NCI-H2196 treated with DMSO at 0.1 percent for 48 hours (cell line): ENCODE results near the gene MSLN.
A peak's percentile ranks its signal among the peaks of the same experiment; 100 is the strongest.

Source experiments
- DNase-seq: peaks from one replicate; lab custom pipeline; 2025; ENCODE audit not compliant: unreplicated experiment; lab: John Stamatoyannopoulos, UW

Gene MSLN

DNA sequence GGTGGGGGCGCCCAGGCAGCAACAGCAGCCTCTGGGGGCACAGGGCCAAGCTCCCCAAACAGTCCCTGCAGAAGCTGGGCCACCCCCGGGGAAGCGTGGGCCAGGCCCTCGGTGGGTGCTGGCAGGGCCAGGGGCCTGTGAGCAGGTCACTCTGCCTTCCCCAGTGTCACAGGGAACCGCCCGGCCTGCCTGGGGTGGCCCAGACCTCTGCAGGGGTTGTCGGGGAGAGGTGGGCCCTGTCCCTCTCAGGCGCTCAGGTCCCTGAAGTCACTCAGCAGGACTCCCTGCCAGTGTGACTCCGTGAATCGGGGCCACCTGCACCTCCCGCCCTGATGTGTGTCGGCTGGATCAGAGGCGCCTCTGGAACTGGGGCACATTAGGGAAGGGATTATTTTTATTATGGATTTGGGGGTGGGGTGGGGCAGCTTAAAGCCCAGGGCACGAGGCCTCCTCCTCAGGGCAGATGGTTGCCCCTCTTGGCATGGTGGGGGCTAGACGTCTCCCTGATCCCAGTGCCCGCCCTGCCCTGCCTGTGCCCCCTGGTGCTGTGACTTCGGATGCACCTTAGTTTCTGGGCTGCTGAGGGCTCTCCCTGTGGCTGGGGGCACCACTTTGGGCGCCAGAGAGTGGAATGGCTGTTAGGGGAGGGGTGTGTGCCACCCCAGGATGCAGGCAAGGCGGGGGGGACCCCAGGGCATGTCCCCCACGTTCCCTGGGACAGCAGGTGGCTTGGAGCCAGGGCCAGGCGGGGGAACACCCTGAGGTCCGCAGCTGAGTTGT lies 41.2 kb downstream of the MSLN start:
- DNase-seq: no peak

DNA sequence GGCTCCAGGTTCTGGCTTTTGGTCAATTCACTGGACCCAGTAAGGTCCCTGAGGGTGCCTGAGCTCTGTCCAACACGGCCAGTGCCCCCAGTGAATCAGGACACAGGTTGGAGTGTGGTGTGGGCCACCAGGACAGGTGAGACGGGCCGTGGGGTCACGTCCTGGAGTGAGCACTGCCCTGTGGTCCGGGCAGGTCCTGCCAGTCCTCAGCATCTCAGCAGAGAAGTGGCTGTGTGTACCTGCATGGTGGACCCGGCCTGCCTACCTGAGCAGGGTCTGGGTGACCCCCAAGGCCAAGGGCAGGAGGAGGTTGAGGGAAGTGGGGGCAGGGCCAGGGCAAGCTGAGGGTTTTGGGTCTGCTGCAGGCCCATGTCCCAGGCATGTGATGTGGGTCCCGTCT lies 41.9 kb downstream of the MSLN start:
- DNase-seq: no peak

DNA sequence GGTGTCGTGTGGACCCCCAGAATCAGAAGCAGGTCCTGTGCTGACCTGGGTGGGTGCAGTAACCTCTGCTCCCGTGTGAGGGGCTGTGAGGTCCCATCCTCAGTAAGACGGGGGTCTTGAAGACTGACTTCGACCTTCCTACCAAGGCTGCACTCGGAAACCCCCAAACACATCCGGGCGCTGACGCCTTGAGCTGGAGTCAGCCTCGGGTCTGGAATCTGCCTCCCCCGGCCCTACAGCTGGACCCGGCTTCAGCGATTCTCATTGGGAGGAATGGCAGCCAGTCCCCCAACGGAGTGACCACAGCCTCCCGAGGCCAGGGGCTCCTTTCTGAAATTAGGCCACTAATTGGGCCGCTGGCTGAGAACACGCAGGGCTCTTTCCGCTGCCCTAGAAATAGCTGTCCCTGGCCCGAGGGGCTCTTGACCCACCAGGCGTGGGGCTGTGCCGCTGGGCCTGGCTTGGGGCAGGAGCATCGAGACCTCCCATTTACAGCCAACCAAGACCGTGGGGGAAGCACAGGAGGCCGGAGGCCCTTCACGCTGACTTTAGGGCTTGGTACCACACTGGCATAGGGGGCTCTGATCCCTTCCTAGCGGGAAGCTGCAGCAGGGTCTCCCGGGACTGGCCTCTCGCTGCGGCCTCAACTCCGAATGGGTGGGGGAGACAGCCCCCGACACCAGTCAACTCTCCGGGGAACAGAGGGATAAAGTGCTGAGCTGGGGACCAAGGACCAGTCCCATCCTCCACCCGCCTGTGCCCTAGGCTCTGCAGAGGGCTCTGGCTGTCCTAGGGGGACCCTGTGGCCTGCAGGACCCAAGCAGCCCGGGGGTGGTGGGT lies 42.6 kb downstream of the MSLN start:
- no peak for DNase-seq

DNA sequence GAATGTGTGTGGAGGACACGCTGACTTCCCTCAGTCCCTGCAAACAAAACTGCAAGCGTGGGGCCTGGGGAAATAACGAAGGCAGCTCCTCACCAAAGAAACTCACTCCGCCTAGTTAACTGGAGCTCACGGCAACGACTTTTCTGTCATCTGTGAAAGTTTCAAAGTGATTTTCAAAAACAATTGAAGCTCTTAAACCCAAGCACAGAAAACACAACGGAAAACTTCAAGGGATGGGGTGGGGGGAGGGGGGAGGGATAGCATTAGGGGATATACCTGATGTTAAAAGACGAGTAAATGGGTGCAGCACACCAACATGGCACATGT lies 43.2 kb downstream of the MSLN start:
- no peak for DNase-seq

DNA sequence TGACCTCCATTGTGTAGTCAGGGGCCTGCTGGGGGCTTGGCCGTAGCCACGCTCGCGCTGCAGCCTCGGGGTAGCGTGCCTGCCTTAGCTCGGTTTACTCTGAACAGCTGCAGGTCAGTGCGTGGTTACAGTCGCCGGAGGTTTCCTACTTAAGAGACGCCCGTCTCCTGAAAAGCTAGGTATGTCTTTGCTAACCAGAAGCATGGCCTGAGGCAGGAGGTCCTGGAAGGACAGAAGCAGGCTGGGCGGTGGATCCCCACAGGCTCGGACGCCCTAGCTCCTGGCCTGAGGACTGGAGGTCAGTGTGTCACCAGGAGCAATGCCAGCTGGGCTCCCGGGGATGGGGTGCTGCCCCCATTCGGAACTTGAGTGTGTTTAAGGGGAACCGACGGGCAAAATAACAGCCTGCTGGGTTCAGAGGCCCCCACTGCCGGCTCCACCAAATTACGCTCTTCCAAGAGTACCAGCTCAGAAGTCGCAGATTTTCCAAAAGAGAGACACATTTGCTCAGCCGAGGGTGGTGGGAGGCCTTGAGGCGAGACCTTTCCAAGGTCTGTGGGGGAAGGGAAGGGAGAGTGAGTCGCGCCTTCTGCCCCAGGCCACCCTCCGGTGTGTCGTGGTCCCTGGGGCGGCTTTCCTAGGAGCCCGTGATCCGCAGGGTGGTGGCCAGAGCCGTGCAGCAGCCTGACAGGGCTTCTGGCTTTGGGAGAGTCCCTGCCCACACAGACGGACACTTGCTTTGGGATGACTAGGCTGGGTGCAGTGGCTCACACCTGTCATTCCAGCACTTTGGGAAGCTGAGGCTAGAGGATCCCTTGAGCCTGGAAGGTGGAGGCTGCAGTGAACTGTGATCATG lies 43.9 kb downstream of the MSLN start:
- no peak for DNase-seq

DNA sequence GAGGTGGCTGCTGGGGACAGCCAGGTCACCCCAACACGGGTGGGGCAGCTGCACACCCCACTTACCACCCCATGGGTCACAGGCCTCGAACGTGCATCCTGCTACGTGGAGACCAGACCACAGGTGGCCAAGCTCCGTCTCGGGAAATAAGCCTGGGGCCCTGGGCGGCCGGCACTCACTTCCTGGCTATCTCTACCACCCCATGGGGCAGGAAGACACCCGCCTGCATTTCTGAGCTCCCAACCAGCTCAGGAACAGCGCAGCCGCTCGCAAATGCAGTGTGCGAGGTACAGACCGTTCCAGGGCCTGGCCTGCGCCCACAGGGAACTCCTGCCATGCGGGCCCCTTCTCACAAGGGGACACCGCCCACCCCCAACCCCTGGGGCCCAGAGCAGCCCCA lies 44.9 kb downstream of the MSLN start:
- no peak for DNase-seq

DNA sequence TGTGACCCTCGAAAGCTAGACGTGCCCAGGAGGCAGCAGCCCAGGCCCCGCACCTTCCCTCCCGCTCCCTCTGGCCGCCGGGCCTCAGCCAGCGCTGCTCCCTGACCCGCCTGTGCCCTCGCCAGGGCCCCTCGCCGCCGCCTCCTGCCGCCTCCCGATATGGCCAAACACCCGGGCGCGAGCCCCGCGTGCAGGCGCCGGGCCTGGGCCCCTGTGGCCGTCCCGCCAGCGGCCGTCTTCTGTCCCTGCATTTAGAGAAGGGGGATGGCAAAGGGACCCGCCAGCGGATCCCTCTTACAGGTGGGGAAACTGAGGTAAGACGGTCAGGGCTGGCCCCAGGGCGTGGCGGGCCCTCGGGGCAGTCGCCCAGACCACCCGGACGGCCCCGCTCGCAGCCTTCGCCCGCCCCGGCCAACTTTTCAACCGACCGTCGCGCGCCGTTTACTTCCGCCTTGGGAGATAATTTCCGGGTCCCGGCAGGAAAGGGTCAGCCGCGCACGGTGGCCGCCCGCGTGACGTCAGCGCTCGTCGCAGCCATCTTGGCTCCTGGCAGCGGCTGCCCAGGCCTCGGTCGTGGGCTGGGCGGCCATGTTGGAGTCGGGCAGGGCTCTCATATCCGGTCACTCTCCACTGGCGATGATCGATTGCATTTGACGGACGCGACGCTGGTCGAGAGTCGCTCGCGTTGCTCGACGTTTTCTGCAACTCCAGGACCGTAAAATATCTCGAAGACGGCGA lies 47.0 kb downstream of the MSLN start:
- peak; percentile 64 for DNase-seq

DNA sequence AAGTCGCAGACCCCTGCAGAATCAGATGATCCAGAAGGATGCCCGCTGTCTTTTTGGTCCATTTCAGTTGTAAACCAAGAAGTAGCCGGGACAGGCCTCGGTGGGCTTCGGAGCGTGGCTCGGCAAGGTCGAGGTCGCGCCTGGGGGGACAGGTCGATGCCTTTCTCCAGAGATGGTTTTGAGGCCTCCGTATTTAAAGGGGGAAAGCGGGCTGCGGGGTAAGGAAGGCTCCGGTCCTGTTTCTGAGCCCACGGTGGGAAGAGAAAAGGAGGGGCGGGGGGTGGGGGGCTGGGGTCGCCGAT lies 47.5 kb downstream of the MSLN start:
- DNase-seq: no peak

DNA sequence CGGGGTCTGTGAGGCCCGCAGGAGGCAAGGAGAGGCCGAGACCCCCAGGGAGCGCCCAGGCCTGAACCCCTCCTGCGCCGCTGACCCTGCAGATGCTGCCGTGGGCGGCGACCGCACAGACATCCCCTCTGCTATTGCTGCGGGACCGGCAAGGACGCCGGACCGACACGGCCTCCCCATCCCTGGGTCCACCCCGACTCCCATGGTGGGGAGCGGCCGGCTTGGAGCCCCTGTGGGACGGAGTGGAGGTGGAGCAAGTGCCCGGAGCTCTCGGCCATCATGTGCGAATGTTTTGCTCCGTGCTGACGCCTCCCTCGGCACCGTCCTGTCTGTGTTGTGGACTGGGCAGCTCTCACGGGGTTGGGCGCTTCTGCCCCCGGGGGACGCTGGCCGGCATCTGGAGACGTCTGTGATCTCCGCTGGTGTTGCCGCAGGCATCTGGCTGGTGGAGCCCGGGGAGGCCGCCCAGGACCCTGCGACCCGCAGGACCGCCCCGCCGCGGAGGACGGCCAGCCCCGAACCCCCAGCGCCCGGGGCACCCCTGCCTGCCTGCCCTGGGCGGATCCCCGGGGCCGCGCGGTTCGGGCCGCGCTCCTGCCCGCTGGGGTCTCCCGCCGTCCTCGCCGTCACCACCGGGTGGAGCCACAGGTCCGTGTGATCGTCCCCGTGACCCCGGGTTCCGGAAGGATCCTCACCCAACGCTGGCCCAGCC lies 52.8 kb downstream of the MSLN start:
- DNase-seq: no peak

DNA sequence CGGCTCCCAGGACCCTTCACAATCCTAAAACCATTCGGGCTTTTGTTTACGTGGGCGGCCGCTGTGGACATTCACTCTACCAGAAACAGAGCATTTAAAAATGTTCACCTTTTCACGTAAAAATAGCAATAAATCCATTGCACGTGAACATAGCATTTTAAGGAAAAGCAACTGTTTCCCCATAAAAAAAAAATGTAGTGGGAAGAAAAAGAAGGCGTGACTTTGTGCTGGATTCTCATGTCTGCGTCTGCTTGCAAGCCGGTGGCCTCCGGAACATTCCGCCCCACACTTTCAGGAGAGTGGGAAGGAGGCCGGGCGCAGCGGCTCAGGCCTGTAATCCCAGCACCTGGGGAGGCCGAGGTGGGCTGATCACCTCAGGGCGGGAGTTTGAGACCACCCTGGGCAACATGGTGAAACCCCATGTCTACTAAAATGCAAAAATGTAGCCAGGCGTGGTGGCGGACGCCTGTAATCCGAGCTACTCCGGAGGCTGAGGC lies 53.4 kb downstream of the MSLN start:
- DNase-seq: no peak

DNA sequence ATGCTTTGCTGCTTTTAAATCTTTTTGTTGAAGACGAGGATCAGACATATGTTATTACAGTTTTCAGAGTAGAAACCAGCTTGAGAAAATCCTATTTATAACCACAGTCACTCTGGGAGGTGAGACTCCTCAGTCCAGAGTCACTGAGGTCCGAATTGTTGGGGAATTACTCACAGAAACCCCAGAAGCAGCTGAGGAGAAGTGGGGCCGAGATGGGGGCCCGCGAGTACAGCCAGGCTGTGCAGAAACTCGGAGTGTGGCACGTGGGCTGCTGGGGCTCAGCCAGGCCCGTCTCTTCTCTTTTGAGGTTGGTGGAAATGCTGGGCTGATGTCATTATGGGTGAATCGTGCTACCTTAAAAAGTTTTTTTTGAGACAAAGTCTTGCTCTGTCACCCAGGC lies 54.4 kb downstream of the MSLN start:
- no peak for DNase-seq

DNA sequence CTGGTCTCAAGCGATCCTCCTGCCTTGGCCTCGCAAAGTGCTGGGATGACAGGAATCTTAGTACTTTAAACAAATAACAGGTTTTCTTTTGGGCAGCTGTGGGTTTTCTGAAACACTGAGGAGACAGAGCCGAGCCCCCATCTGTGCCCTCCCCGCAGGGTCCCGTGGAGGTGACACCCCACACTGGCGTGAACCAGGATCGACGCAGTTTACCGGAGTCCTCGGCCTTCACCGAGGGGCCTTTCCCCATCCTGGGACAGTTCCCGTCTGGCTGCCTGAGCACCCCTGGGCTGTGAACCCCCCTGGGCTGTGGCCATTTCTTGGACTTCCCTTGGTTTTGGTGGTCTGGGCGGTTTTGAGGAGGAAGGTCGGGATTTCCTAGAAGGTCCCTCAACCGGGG lies 55.3 kb downstream of the MSLN start:
- no peak for DNase-seq

DNA sequence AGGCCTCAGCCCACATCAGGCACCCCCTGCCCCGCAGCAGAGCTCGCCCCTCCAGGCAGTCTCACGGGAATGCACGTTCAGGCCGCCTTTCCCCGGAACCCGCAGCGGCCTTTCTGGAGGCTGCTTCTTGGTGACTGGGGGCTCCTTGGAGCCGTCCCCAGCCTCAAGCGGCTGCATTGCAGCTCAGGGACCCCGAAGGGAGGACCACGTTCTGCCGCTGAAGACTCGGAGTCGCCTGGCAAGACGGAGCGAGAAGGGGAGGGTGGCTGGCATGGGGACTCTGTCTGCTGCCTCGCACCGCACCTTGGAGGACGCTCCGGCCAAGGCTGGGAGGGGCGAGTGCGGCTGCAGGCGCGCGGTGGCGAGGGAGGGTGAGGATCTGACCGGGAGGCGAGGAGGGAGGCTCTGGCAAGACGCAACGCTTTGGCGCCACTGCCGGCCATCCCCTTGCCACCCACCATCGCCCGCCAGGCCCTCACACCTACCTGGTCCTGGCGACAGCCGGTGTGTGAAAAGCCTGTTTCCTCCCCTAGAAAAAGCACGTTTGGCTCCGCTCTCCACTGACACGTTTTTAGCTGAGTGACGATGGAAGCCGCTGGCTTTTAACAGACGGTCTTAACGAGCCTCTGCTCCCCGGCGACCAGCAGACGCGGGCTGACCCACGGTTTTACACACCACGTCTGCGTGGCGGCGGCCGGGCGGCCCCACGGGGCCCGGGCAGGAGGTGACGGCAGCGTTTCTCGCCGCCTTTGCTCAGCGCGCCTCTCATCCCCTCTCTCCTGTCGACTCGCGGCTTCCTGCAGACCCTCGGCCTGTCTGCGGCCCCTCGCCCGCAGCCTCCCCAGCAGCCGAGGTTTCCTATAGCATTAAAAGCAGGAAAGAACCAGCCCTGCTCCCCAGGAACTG lies 56.7 kb downstream of the MSLN start:
- no peak for DNase-seq

DNA sequence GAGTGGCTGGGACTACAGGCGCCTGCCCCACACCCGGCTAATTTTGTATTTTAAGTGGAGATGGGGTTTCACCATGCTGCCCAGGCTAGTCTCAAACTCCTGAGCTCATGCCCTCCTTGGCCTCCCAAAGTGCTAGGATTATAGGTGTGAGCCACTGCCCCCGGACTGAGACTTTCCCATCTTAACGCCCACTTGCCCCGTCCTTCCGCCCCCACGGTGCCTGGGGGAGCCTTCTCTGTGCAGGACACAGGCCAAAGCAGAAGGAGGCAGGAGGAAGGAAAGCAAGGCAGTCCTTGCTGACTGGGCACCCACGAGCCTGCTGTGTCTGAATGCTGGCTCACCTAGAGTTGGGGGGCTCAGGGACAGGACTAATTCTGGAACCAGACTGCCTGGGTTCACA lies 57.6 kb downstream of the MSLN start:
- no peak for DNase-seq
